IMR-90 (cell line): ENCODE data around the gene MAPRE3. TPM values are rescaled to one million over a fixed set of nuclear protein-coding genes. Genes with fewer than 3 reads are reported as not detected.
A peak's percentile ranks its signal among the peaks of the same experiment; 100 is the strongest.

Experiments used
- ATAC-seq: fragments of 200-7000 bp; cut with Tn5 transposase; 2 replicates; pipeline ENCODE4 v1.9.1; 2020; ENCODE audit warnings: low read depth, mild to moderate bottlenecking, moderate library complexity
- BruUV-seq: library from RNA; stranded (reverse); fragments of 400-500 nt; replicated peaks from 2 replicates; lab custom pipeline; 2021; lab: Mats Ljungman, UMichigan
- CTCF ChIA-PET: fragments of 300-600 bp; formaldehyde crosslinking; extraction: SDS; loops from one replicate; lab custom pipeline; 2021; ENCODE audit warnings: antibody characterized with exemption; lab: Yijun Ruan, JAX
- POLR2A ChIA-PET: fragments of 300-600 bp; sonication (Branson Sonifier 250); formaldehyde crosslinking; loops from one replicate; lab custom pipeline; 2022; ENCODE audit warnings: antibody characterized with exemption; ENCODE audit not compliant: unreplicated experiment; lab: Charles Lee
- DNase-seq: peaks from one replicate; pipeline ENCODE4 v3.0.0; 2013
- H2AFZ ChIP-seq: replicated peaks from 2 replicates; pipeline ENCODE3; 2013; ENCODE audit warnings: low read length, mild to moderate bottlenecking; ENCODE audit not compliant: poor library complexity
- H2AK5ac ChIP-seq: 2 replicates; pipeline ENCODE4 v1.6.1; 2013; ENCODE audit warnings: low read depth, low read length, inconsistent platforms
- H2AK9ac ChIP-seq: replicated peaks from 2 replicates; pipeline ENCODE3; 2013; ENCODE audit warnings: mild to moderate bottlenecking, low read depth, low read length, moderate library complexity; ENCODE audit not compliant: poor library complexity
- H2BK120ac ChIP-seq: 2 replicates; pipeline ENCODE4 v1.6.1; 2013; ENCODE audit warnings: low read depth, low read length, inconsistent platforms
- H2BK15ac ChIP-seq: 3 replicates; pipeline ENCODE4 v1.6.1; 2013; ENCODE audit warnings: low read depth, low read length, inconsistent platforms
- H2BK20ac ChIP-seq: 2 replicates; pipeline ENCODE4 v1.6.1; 2013; ENCODE audit warnings: low read depth, mild to moderate bottlenecking, inconsistent platforms, low read length, moderate library complexity
- H2BK5ac ChIP-seq: 2 replicates; pipeline ENCODE4 v1.6.1; 2013; ENCODE audit warnings: mild to moderate bottlenecking, low read depth, low read length, inconsistent platforms; ENCODE audit not compliant: poor library complexity, severe bottlenecking
- H3K14ac ChIP-seq: replicated peaks from 2 replicates; pipeline ENCODE4 v1.6.1; 2013; ENCODE audit warnings: low read depth, low read length, inconsistent platforms
- H3K18ac ChIP-seq: 2 replicates; pipeline ENCODE4 v1.6.1; 2013; ENCODE audit warnings: low read depth, low read length, control low read depth
- H3K23ac ChIP-seq: 2 replicates; pipeline ENCODE4 v1.6.1; 2013; ENCODE audit warnings: low read depth, low read length, inconsistent platforms
- H3K27ac ChIP-seq: 2 replicates; pipeline ENCODE4 v1.5.1; 2013; ENCODE audit warnings: mild to moderate bottlenecking, control low read depth, low read length; ENCODE audit not compliant: insufficient read depth
- H3K27me3 ChIP-seq: 2 replicates; pipeline ENCODE4 v1.6.1; 2013; ENCODE audit warnings: low read length; ENCODE audit not compliant: control insufficient read depth, insufficient read depth
- H3K36me3 ChIP-seq: 2 replicates; pipeline ENCODE4 v1.6.1; 2013; ENCODE audit warnings: low read length, mixed read lengths; ENCODE audit not compliant: control insufficient read depth, insufficient read depth
- H3K4ac ChIP-seq: 2 replicates; pipeline ENCODE4 v1.6.1; 2013; ENCODE audit warnings: low read depth, low read length, inconsistent platforms
- H3K4me1 ChIP-seq: 2 replicates; pipeline ENCODE4 v1.6.1; 2013; ENCODE audit warnings: low read length, mixed read lengths; ENCODE audit not compliant: control insufficient read depth, insufficient read depth
- H3K4me2 ChIP-seq: 2 replicates; pipeline ENCODE4 v1.6.1; 2013; ENCODE audit warnings: low read depth, mild to moderate bottlenecking, control low read depth, low read length, moderate library complexity
- H3K4me3 ChIP-seq: 2 replicates; pipeline ENCODE4 v1.5.1; 2013; ENCODE audit warnings: low read depth, mild to moderate bottlenecking, control low read depth, low read length, moderate library complexity; ENCODE audit not compliant: insufficient read depth
- H3K56ac ChIP-seq: 2 replicates; pipeline ENCODE4 v1.6.1; 2013; ENCODE audit warnings: low read length, inconsistent platforms; ENCODE audit not compliant: insufficient read depth; ENCODE audit errors: extremely low read depth
- H3K79me1 ChIP-seq, 2 experiments: 2 replicates each; pipeline ENCODE4 v1.6.1; 2013; ENCODE audit warnings: low read length in 2 of 2, inconsistent platforms in 1 of 2, low read depth in 1 of 2
- H3K9ac ChIP-seq: 2 replicates; pipeline ENCODE4 v1.6.1; 2013; ENCODE audit warnings: low read depth, low read length, control low read depth
- H3K9me1 ChIP-seq: 2 replicates; pipeline ENCODE4 v1.6.1; 2013; ENCODE audit warnings: low read length, inconsistent platforms; ENCODE audit not compliant: insufficient read depth
- H3K9me3 ChIP-seq: 2 replicates; pipeline ENCODE4 v1.6.1; 2013; ENCODE audit warnings: low read length; ENCODE audit not compliant: control insufficient read depth, insufficient read depth
- H4K20me1 ChIP-seq: 2 replicates; pipeline ENCODE4 v1.6.1; 2013; ENCODE audit warnings: low read length, inconsistent platforms; ENCODE audit not compliant: insufficient read depth
- H4K5ac ChIP-seq: 2 replicates; pipeline ENCODE4 v1.6.1; 2013; ENCODE audit warnings: mild to moderate bottlenecking, low read depth, low read length, control low read depth
- H4K8ac ChIP-seq, 2 experiments: 2 replicates each; pipeline ENCODE4 v1.6.1; 2013; ENCODE audit warnings: low read depth in 2 of 2, low read length in 2 of 2, control low read depth in 1 of 2, inconsistent platforms in 1 of 2
- H4K91ac ChIP-seq: 2 replicates; pipeline ENCODE4 v1.6.1; 2013; ENCODE audit warnings: low read depth, low read length, inconsistent platforms; ENCODE audit not compliant: insufficient read depth
- BHLHE40 ChIP-seq: fragments of 150-350 bp; IDR thresholded peaks from 2 replicates; pipeline ENCODE4 v1.6.1; 2016; ENCODE audit warnings: mild to moderate bottlenecking, low read depth, low read length
- CEBPB ChIP-seq: IDR thresholded peaks from 2 replicates; pipeline ENCODE4 v1.6.1; 2012; ENCODE audit warnings: low read depth, low read length, improper control_type of control experiment
- FOS ChIP-seq: fragments of 150-350 bp; IDR thresholded peaks from 2 replicates; pipeline ENCODE4 v1.6.1; 2016; ENCODE audit warnings: low read depth, low read length
- MAZ ChIP-seq: IDR thresholded peaks from 2 replicates; pipeline ENCODE4 v1.6.1; 2012; ENCODE audit warnings: low read depth, mild to moderate bottlenecking, low read length, improper control_type of control experiment, moderate library complexity, borderline replicate concordance
- MXI1 ChIP-seq: IDR thresholded peaks from 2 replicates; pipeline ENCODE4 v1.6.1; 2012; ENCODE audit warnings: low read depth, mild to moderate bottlenecking, low read length, moderate library complexity, borderline replicate concordance
- POLR2A ChIP-seq: IDR thresholded peaks from 2 replicates; pipeline ENCODE4 v1.6.1; 2012; ENCODE audit warnings: mild to moderate bottlenecking, low read depth, low read length
- RAD21 ChIP-seq: IDR thresholded peaks from 2 replicates; pipeline ENCODE4 v1.6.1; 2012; ENCODE audit warnings: low read length, improper control_type of control experiment
- RCOR1 ChIP-seq: IDR thresholded peaks from 2 replicates; pipeline ENCODE4 v1.6.1; 2012; ENCODE audit warnings: mild to moderate bottlenecking, low read length, improper control_type of control experiment; ENCODE audit not compliant: insufficient replicate concordance
- RFX5 ChIP-seq: IDR thresholded peaks from 2 replicates; pipeline ENCODE4 v1.8.0; 2012; ENCODE audit warnings: low read depth, mild to moderate bottlenecking, low read length, moderate library complexity
- SMC3 ChIP-seq: fragments of 150-350 bp; IDR thresholded peaks from 2 replicates; pipeline ENCODE4 v1.6.1; 2016; ENCODE audit warnings: low read depth, mild to moderate bottlenecking, antibody characterized with exemption, low read length, moderate library complexity
- WGBS, 2 experiments: methylation state at CpG; one replicate each; pipeline versions ENCODE4 v1.1.5 to v1.1.7; 2013; ENCODE audit warnings: missing lambda C conversion rate in 2 of 2; ENCODE audit not compliant: insufficient read length in 1 of 2; ENCODE audit errors: extremely low coverage in 2 of 2; 5-methylcytosine and 5-hydroxymethylcytosine counted together
- dilution Hi-C: fragments of 300-500 bp; cut with HindIII; formaldehyde crosslinking; loops from one replicate; pipeline ENCODE4 v1.14.3; 2018; ENCODE audit warnings: low sequenced_read_pairs; ENCODE audit not compliant: unreplicated experiment
- in situ Hi-C: fragments of 300-500 bp; cut with MboI; formaldehyde crosslinking; loops from 3 replicates; pipeline ENCODE4 v1.14.3; 2019; ENCODE audit warnings: low sequenced_read_pairs, inconsistent platforms, mixed read lengths
- intact Hi-C: fragments of 100-400 bp; cut with micrococcal nuclease; formaldehyde crosslinking; loops from 2 replicates; pipeline ENCODE4 v1.10.0; 2022
- polyA plus RNA-seq, 3 experiments: library from polyadenylated mRNA; depleted of rRNA; stranded (reverse); fragments of >200 nt; gene quantifications; 2 replicates each; pipeline ENCODE4 v1.2.3, GENCODE V29; 2012; ENCODE audit warnings: low replicate concordance in 1 of 3
- total RNA-seq: library from RNA; depleted of rRNA; stranded (reverse); fragments of >200 nt; gene quantifications from 2 replicates; pipeline ENCODE4 v1.2.3, GENCODE V29; 2012
- TF ChIP-seq, protein P1 (sequence below): fragments of 150-350 bp; IDR thresholded peaks from 2 replicates; pipeline ENCODE4 v1.6.1; 2016; ENCODE audit warnings: low read depth, mild to moderate bottlenecking, low read length, moderate library complexity, borderline replicate concordance
- TF ChIP-seq, protein P2 (sequence below): conservative IDR thresholded peaks from 2 replicates; pipeline ENCODE4 v1.5.1; 2012; ENCODE audit warnings: mild to moderate bottlenecking, low read depth, low read length, improper control_type of control experiment
- TF ChIP-seq, protein P3 (sequence below): fragments of 150-350 bp; IDR thresholded peaks from 2 replicates; pipeline ENCODE4 v1.6.1; 2017; ENCODE audit warnings: mild to moderate bottlenecking, antibody characterized with exemption, low read length, low read depth

The MAPRE3 gene
- total and polyA plus RNA-seq, 2 of the 4 experiments (the other 2 are of a cell fraction): 1.8 to 20.3 TPM

DNA sequence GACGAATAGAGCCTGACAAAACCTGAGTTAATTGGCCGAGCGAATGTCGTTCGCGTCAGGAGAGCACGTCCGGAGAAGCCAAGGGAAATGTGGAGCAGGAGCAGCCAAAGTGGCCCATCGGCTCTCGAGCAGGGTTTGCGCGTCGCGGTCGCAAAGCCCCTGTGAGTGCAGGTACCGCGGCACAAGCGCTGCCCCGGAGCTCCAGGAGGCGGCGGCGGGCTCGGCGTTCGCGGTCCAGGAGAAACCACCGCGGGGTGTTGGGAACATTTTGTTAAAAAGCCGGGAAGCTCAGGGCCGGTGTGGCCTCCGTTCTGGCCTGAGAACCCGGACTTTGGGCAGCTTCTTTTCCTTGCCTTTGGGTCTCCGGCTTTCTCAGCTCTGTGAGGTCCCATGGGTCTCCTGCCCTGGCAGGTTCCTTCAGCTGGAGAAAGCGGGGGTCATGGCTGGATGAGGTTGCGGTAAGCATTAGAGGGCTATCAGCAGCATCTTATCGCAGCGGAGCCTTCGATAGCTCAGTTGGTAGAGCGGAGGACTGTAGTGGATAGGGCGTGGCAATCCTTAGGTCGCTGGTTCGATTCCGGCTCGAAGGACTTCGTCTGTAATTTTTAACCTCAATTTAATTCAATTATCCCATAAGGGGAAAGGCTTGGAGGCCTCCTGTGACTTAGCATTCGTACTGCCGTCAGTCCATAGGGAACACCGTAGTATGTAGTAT is 80.0 kb downstream of the MAPRE3 start:
- dilution Hi-C loops: no loop called here
- TF ChIP-seq BHLHE40 (no peak), RCOR1 (peak; percentile 4), CEBPB (no peak), MXI1 (no peak), POLR2A (peak; percentile 98), RFX5 (no peak), RAD21 (no peak; the same call in 1 of the 2 replicates), FOS (peak; percentile 98), MAZ (peak; percentile 90), SMC3 (peak; percentile 42)
- TF ChIP-seq, protein P1, sequence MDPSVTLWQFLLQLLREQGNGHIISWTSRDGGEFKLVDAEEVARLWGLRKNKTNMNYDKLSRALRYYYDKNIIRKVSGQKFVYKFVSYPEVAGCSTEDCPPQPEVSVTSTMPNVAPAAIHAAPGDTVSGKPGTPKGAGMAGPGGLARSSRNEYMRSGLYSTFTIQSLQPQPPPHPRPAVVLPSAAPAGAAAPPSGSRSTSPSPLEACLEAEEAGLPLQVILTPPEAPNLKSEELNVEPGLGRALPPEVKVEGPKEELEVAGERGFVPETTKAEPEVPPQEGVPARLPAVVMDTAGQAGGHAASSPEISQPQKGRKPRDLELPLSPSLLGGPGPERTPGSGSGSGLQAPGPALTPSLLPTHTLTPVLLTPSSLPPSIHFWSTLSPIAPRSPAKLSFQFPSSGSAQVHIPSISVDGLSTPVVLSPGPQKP: no peak
- TF ChIP-seq, protein P2, sequence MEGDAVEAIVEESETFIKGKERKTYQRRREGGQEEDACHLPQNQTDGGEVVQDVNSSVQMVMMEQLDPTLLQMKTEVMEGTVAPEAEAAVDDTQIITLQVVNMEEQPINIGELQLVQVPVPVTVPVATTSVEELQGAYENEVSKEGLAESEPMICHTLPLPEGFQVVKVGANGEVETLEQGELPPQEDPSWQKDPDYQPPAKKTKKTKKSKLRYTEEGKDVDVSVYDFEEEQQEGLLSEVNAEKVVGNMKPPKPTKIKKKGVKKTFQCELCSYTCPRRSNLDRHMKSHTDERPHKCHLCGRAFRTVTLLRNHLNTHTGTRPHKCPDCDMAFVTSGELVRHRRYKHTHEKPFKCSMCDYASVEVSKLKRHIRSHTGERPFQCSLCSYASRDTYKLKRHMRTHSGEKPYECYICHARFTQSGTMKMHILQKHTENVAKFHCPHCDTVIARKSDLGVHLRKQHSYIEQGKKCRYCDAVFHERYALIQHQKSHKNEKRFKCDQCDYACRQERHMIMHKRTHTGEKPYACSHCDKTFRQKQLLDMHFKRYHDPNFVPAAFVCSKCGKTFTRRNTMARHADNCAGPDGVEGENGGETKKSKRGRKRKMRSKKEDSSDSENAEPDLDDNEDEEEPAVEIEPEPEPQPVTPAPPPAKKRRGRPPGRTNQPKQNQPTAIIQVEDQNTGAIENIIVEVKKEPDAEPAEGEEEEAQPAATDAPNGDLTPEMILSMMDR: peak; percentile 41
- TF ChIP-seq, protein P3, sequence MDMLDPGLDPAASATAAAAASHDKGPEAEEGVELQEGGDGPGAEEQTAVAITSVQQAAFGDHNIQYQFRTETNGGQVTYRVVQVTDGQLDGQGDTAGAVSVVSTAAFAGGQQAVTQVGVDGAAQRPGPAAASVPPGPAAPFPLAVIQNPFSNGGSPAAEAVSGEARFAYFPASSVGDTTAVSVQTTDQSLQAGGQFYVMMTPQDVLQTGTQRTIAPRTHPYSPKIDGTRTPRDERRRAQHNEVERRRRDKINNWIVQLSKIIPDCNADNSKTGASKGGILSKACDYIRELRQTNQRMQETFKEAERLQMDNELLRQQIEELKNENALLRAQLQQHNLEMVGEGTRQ: no peak; the same call in 1 of the 2 replicates

More for the DNA sequence above, 80.0 kb downstream of the MAPRE3 start:
- peaks cover 5% of the 10 kb centered on the region for H3K4me1 ChIP-seq
- H3K56ac ChIP-seq: peak overlapping the region; percentile 6; the same call in 1 of the 2 replicates
- H3K18ac ChIP-seq: no peak overlapping the region
- H3K4ac ChIP-seq: no peak overlapping the region; the same call in 1 of the 2 replicates
- CTCF ChIA-PET: interaction anchor here (1.0 kb wide), 2 partner anchors 31 to 40 kb away, joined by 3 read pairs; no protein-coding TSS in a partner anchor
- H4K20me1 ChIP-seq: peaks cover 13% of the 10 kb centered on the region
- no peak overlapping the region for H2BK120ac ChIP-seq
- ATAC-seq: peak; percentile 83
- 0 out of 2 replicates have a peak overlapping the region, but pooled peaks have one; percentile 11 for H3K14ac ChIP-seq
- no peaks in the 10 kb centered on the region for H3K27me3 ChIP-seq
- H3K9ac ChIP-seq: peak overlapping the region; percentile 57
- BruUV-seq: no TSS peak
- H4K5ac ChIP-seq: 0 out of 2 replicates have a peak overlapping the region, but pooled peaks have one; percentile 14
- peaks cover 9% of the 10 kb centered on the region for H3K9me1 ChIP-seq
- H2BK5ac ChIP-seq: peak overlapping the region; percentile 73
- peak overlapping the region in 1 of 2 experiments; percentile 28; a peak in 1 of 4 replicates for H4K8ac ChIP-seq
- peak overlapping the region; percentile 81 for H2AK9ac ChIP-seq
- 1% methylated on average over 27 of the region's 48 CpGs; no CpG with 5 or more reads in 1 of the 2 experiments for WGBS, 2 experiments
- H3K36me3 ChIP-seq: peaks cover 14% of the 10 kb centered on the region
- no peak overlapping the region for H2BK15ac ChIP-seq
- peak overlapping the region; percentile 85 for H3K4me2 ChIP-seq
- H2BK20ac ChIP-seq: no peak overlapping the region
- H3K27ac ChIP-seq: peak overlapping the region; percentile 27
- H3K23ac ChIP-seq: peak overlapping the region; percentile 48; the same call in 1 of the 2 replicates
- in situ Hi-C loops (no loop called here), intact Hi-C loops (loop anchor here (1.0 to 2.0 kb wide), 5 partner anchors 18 to 89 kb away; partner anchors contain the start of genes KHK, OST4 and TMEM214)
- H4K91ac ChIP-seq: no peak overlapping the region
- peak; percentile 98 for DNase-seq
- H2AFZ ChIP-seq: peak overlapping the region; percentile 93
- H3K79me1 ChIP-seq: peaks cover 0 to 19% of the 10 kb centered on the region in 2 experiments; a peak in 2 of 4 replicates
- H3K9me3 ChIP-seq: no peaks in the 10 kb centered on the region
- POLR2A ChIA-PET: interaction anchor here (0.5 to 1.2 kb wide), 2 partner anchors 9 to 15 kb away, joined by 3 read pairs; no protein-coding TSS in a partner anchor
- H2AK5ac ChIP-seq: no peak overlapping the region
- peak overlapping the region; percentile 78 for H3K4me3 ChIP-seq
